Right cardiac atrium (tissue), 5 donors: Measurements from ENCODE around the gene FAM227B. TPM values are rescaled to one million over a fixed set of nuclear protein-coding genes. Genes with fewer than 3 reads are reported as not detected.
A peak's percentile ranks its signal among the peaks of the same experiment; 100 is the strongest.
"Not testable (repeated sequence)": the region's sequence is repeated elsewhere in the genome, so short reads cannot be mapped to it uniquely, and the experiment has no call there.

Experiments used
- ATAC-seq, 2 donors: fragments of 200-7000 bp; cut with Tn5 transposase; one replicate each; pipeline versions ENCODE4 v1.8.0 to v1.9.1; 2020; ENCODE audit warnings: moderate library complexity in 2 of 2, mild to moderate bottlenecking in 1 of 2
- DNase-seq, 3 donors: peaks; one replicate each; pipeline ENCODE4 v3.0.0-alpha.2; 2020
- H3K27ac ChIP-seq: one replicate; pipeline ENCODE4 v1.5.1; 2013; ENCODE audit warnings: mild to moderate bottlenecking, low read length, control low read depth, moderate library complexity
- H3K27me3 ChIP-seq: one replicate; pipeline ENCODE4 v1.6.1; 2013; ENCODE audit not compliant: control insufficient read depth, insufficient read depth
- H3K4me1 ChIP-seq: one replicate; pipeline ENCODE4 v1.6.1; 2013; ENCODE audit warnings: low read length; ENCODE audit not compliant: control insufficient read depth, insufficient read depth
- H3K4me3 ChIP-seq: one replicate; pipeline ENCODE4 v1.5.1; 2013; ENCODE audit warnings: low read length, control low read depth
- H3K9me3 ChIP-seq: one replicate; pipeline ENCODE4 v1.6.1; 2013; ENCODE audit warnings: low read length; ENCODE audit not compliant: control insufficient read depth
- WGBS: extraction: QIAGEN DNeasy Blood & Tissue Kit; methylation state at CpG from one replicate; pipeline ENCODE4 v1.1.7; 2013; 5-methylcytosine and 5-hydroxymethylcytosine counted together
- intact Hi-C, 4 donors: fragments of 100-400 bp; cut with DNase I; formaldehyde crosslinking; loops; one replicate each; pipeline versions ENCODE4 v1.11.0 to v1.14.0; 2022 to 2023
- polyA plus RNA-seq: library from polyadenylated mRNA; stranded (reverse); fragments of 200-250 nt; gene quantifications from one replicate; pipeline ENCODE4 v1.2.3, GENCODE V29; 2013
- total RNA-seq, 4 donors: library from RNA; stranded (reverse); fragmentation: NEBNext Ultra II Directional; extraction: Animal tissue kit (Norgen Biotek cat#: 25700); gene quantifications; one replicate each; pipeline ENCODE4 v1.2.1, GENCODE V29; 2021
- donor health status: healthy with polysubstance abuse.
- donor health status: DM: no; HTN: yes; CAD: no.
- donor health status: DM: no; HTN: no; CAD: no.
- donor health status: DM: no; HTN: yes; CAD: no; lungs with severe emphysema.
- donor health status: DM: yes; HTN: yes; CAD: no.

FAM227B gene
- total and polyA plus RNA-seq, 5 donors = 9.8 to 19.2 (median 12.4) TPM

DNA sequence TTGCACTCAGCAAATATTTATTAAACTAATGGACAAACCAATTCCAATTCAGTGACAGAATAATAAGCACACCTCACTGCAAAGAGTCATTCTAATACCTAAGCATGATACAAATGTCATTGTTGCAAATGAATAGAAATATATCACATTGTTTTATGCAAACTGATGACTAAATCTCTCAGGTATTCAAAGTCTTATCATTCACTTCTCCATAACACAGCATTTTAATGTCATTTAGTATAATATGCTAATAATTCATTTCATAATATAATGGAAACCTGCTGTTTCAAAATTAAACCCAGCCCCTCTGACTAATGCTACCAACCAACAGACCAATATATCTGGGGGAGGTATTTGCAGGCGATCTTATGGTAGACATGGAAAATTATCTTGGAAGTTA lies 125.8 kb downstream of the FAM227B start:
- Histone ChIP-seq H3K27ac (no peak overlapping the region), H3K9me3 (no peaks in the 10 kb centered on the region), H3K4me1 (no peaks in the 10 kb centered on the region), H3K4me3 (no peak overlapping the region), H3K27me3 (no peaks in the 10 kb centered on the region)
- WGBS = 93% methylated on average over 1 of the region's 1 CpG
- no peak for ATAC-seq
- DNase-seq = no peak
- intact Hi-C loops = no loop called here

DNA sequence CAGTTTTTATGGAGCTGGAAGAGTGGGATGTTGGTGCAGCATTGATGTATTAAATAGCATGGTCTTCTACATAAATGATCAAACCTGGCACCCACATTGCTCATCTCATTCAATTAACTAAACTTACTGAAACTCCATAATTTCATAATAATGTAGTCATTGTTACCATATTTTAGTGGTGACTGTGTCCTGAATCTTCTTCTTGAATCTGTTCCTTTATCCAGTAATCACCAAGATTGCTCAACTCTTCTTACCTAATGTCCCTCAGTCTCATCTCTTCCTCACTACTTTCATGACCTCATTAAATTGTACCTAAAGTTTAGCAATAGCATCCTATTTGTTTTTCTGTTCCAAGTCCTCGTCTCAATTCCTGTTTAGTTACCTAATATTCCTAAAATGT lies 127.8 kb downstream of the FAM227B start:
- 67% methylated on average over 1 of the region's 1 CpG for WGBS
- Histone ChIP-seq H3K27ac (no peak overlapping the region), H3K4me3 (no peak overlapping the region), H3K4me1 (no peaks in the 10 kb centered on the region), H3K27me3 (no peaks in the 10 kb centered on the region), H3K9me3 (no peaks in the 10 kb centered on the region)
- no peak for DNase-seq
- intact Hi-C loops = no loop called here
- no peak for ATAC-seq

DNA sequence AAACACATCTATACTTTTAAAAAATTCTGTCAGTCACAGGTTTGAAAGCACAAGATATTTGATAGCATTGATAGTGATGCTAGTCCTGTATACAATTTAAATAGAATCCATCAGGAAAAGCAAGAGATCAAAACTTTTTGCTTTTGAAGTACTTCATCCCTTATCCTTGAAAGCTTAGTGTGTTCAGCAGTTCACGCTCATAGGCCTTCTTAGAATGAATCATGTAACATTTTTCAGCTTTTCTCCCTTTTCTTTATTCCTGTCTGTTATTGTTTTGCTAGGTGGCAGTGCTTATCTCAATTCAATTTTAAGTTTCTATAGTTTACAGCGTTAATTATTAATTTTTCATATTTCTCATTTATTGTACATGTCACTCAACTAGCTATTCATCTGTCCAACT lies 128.5 kb downstream of the FAM227B start:
- Histone ChIP-seq H3K9me3 (no peaks in the 10 kb centered on the region), H3K27ac (no peak overlapping the region), H3K4me1 (no peaks in the 10 kb centered on the region), H3K4me3 (no peak overlapping the region), H3K27me3 (no peaks in the 10 kb centered on the region)
- DNase-seq (no peak), ATAC-seq (no peak)
- intact Hi-C loops = no loop called here
- 89% methylated on average over 2 of the region's 2 CpGs for WGBS

DNA sequence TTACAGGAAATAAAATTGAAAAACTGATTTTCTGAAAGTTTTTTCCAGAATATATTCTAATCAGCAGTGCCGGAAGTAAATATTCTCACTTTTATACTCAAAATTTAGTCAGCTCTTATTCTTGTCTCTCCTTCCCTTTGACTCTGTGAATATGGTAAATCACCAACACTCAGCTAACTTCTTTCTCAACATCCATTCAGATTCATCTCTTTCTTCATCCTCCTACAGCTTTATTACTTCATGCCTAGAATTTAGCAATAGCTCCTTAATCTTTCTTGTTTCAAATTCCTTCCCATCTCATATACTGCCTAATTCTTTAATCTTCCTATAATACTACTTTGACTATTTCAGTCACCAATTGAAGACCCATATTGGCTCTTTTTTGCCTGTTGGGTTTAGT lies 129.7 kb downstream of the FAM227B start:
- no peak for DNase-seq
- no peak overlapping the region for H3K27ac ChIP-seq
- H3K4me1 ChIP-seq = no peaks in the 10 kb centered on the region
- no peaks in the 10 kb centered on the region for H3K9me3 ChIP-seq
- WGBS = 96% methylated on average over 1 of the region's 1 CpG
- intact Hi-C loops = no loop called here
- no peak for ATAC-seq
- H3K27me3 ChIP-seq = no peaks in the 10 kb centered on the region
- H3K4me3 ChIP-seq = no peak overlapping the region

DNA sequence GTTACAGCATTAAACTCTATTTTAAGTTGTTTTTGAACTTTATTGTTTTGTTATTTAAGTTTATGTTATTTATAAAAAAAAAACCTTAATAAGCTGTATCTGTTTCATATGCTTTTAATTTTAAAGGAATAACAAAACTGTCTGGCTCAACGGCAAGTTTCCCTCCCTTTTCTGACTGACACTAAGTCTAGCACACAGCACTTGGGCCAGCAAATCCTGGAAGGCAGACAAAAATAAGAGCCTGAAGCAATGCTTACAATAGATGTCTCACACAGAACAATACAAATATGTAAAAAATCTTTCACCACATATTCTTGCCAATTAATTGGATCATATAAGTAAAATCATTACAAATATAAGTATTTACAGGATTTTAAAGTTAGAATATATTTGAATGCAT lies 135.2 kb downstream of the FAM227B start:
- H3K27ac ChIP-seq, ATAC-seq, H3K9me3 ChIP-seq, DNase-seq, intact Hi-C loops, H3K4me1 ChIP-seq, H3K27me3 ChIP-seq, H3K4me3 ChIP-seq: not testable (repeated sequence)
- WGBS = 21% methylated on average over 1 of the region's 1 CpG

DNA sequence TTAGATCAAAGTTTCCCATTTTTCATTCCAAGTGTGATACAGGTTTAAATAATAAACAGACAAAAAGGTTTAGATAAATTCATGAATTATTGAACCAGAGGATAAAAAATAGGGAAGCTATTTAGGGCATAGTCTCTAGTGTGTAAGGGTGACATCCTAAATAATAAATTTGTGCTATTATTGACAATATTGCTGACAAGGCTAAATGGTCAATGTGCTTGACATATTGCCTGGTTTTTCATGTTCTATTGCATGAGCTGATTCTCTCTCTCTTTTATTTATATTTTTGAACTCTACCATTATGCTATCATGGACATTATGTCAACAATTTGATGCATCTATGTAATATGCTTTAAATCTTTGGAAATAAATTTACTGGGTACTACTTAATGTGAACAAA lies 141.6 kb downstream of the FAM227B start:
- ATAC-seq, H3K27me3 ChIP-seq, H3K27ac ChIP-seq, H3K9me3 ChIP-seq, H3K4me1 ChIP-seq, DNase-seq, H3K4me3 ChIP-seq, intact Hi-C loops: not testable (repeated sequence)

DNA sequence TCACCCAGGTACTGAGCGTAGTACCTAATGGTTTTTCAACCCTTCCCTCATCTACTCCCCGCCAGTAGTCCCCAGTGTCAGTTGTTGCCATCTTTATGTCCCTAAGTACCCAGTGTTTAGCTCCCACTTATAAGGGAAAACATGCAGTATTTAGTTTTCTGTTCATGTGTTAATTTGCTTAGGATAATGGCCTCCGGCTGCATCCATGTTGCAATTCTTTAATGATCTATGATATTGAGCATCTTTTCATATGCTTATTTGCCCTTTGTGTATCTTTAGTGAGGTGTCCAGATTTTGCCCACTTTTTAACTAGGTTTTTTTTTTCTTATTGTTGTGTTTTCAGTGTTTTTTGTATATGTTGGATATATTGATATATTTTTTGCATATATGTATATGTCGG lies 142.6 kb downstream of the FAM227B start:
- 81% methylated on average over 4 of the region's 4 CpGs for whole genome bisulfite sequencing
- ATAC-seq, intact Hi-C loops: not testable (repeated sequence)

DNA sequence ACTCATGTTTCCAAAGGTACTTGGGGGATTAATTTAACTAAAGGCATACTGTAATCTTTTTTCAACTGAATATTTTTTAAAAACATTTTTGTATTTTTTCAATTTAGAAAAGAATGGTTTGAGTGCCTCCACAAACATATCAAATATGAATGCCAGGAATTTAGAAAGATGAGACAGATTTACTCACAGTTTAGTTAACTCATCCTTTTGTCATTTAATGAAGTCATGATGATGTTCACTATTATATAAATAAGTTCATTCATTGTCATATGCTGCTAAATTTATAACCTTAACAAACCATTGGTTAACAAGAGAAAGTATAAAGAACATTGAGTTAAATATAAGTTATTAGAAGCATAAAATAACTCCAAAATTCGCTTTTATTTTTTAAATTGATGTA lies 147.6 kb downstream of the FAM227B start:
- ATAC-seq (no peak), DNase-seq (no peak)
- Histone ChIP-seq H3K27me3 (no peaks in the 10 kb centered on the region), H3K4me1 (peaks cover 2% of the 10 kb centered on the region), H3K27ac (no peak overlapping the region), H3K4me3 (no peak overlapping the region), H3K9me3 (no peaks in the 10 kb centered on the region)
- WGBS = 73% methylated on average over 1 of the region's 1 CpG
- intact Hi-C loops = no loop called here

More for the DNA sequence above, 142.6 kb downstream of the FAM227B start:
- not testable (repeated sequence) for H3K9me3 ChIP-seq, H3K27ac ChIP-seq, DNase-seq, H3K4me1 ChIP-seq, H3K27me3 ChIP-seq, H3K4me3 ChIP-seq

DNA sequence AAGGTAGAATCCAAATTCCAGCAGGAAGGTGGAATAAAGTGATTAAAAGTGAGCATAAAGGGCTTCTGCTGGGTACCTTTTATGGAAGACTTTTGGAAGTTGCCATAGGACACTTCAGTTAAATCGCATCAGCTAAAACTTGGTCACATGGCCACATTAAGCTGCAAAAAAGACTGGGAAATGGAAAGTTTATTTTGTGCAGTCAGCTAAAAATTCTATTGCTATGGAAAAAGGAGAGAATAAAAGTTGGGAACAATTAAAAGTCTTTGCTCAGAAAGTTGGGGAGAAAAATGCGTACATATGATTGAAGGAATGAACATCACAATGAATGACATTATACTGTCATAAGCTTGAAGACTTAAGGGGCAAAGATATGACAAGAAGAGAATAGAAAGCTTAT lies 148.3 kb downstream of the FAM227B start:
- no peak overlapping the region for H3K4me3 ChIP-seq
- DNase-seq = no peak
- intact Hi-C loops = no loop called here
- H3K4me1 ChIP-seq = peaks cover 2% of the 10 kb centered on the region
- WGBS = 91% methylated on average over 2 of the region's 2 CpGs
- H3K27me3 ChIP-seq = no peaks in the 10 kb centered on the region
- H3K9me3 ChIP-seq = no peaks in the 10 kb centered on the region
- no peak overlapping the region for H3K27ac ChIP-seq
- ATAC-seq = no peak

DNA sequence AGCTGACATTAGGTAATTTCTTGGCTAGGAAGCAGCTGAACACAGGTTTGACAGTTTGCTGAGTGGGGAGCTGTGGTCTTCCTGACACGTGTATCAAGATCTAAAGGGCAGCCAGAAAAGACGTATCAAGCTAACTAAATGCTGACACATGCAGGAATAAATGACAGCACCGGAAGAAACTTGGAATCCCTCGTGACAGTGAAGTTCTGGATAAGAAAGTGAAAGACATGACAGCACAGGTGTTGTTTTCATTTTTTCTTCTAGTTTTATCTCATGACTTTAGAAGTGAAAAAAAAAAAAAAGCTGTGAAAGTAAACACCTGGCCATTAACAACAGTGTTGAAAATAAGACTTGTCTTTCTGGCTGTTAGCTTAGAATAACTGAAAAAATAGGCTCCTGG lies 148.9 kb downstream of the FAM227B start:
- Histone ChIP-seq H3K27me3 (no peaks in the 10 kb centered on the region), H3K4me3 (no peak overlapping the region), H3K27ac (no peak overlapping the region), H3K9me3 (no peaks in the 10 kb centered on the region), H3K4me1 (peaks cover 2% of the 10 kb centered on the region)
- intact Hi-C loops = no loop called here
- WGBS = 34% methylated on average over 4 of the region's 4 CpGs
- no peak for DNase-seq
- ATAC-seq = no peak

DNA sequence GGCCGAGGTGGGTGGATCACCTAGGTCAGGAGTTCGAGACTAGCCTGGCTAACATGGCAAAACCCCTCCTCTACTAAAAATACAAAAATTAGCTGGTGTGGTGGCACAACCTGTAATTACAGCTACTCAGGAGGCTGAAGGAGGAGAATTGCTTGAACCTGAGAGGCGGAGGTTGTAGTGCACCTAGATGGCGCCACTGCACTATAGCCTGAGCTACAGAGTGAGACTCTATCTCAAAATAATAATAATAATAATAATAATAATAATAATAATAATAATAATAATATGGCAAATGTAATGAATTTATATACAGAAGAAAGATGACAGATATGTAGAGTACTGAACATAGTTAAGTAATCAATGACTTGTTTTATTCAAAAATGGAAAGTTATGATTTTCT lies 149.4 kb downstream of the FAM227B start:
- peak; percentile 18 to 60 (median 40) for DNase-seq
- WGBS = 86% methylated on average over 4 of the region's 4 CpGs
- not testable (repeated sequence) for H3K4me1 ChIP-seq

DNA sequence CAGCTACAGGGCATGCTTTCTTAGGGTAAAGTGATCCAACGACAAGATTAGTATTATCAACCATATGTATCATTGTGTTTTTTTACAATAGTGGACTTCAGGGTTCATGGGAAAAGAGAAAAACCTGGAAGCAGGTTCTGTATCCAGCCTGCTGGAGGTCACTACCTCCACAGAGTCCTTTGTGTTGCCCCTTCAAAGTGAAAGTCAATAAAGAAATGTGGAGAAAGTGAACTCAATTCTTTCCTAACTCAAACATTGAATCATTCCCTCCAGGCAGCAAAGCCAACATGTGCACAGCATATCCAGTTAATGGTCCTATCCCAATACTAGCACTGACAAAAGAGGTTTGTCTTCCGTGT lies 152.2 kb downstream of the FAM227B start:
- intact Hi-C loops = loop anchor here in 1 of 4 donors (10.0 kb wide), 1 partner anchor 536 kb away; no protein-coding TSS in a partner anchor
- ATAC-seq (peak; percentile 38 to 48), DNase-seq (no peak)
- H3K27ac ChIP-seq = no peak overlapping the region
- H3K27me3 ChIP-seq = no peaks in the 10 kb centered on the region
- peaks cover 2% of the 10 kb centered on the region for H3K4me1 ChIP-seq
- no peak overlapping the region for H3K4me3 ChIP-seq
- no peaks in the 10 kb centered on the region for H3K9me3 ChIP-seq
- WGBS = 64% methylated on average over 2 of the region's 2 CpGs

More for the DNA sequence above, 149.4 kb downstream of the FAM227B start:
- ATAC-seq, H3K27me3 ChIP-seq, H3K9me3 ChIP-seq, H3K27ac ChIP-seq, intact Hi-C loops, H3K4me3 ChIP-seq: not testable (repeated sequence)
